OCI-LY7 (cell line): ENCODE measurements around the gene ITGA2. TPM values are rescaled to one million over a fixed set of nuclear protein-coding genes. Genes with fewer than 3 reads are reported as not detected.

Experiments
- Bru-seq: library from RNA; stranded (reverse); fragments of 400-500 nt; gene quantifications from one replicate; lab custom pipeline; 2021; lab: Mats Ljungman, UMichigan
- BruChase-seq, 2 experiments: library from RNA; stranded (reverse); fragments of 400-500 nt; gene quantifications; one replicate each; lab custom pipeline; 2021; lab: Mats Ljungman, UMichigan
- BruUV-seq: library from RNA; stranded (reverse); fragments of 400-500 nt; replicated peaks from 2 replicates; lab custom pipeline; 2021; lab: Mats Ljungman, UMichigan
- CTCF ChIA-PET: fragments of 300-600 bp; sonication (Branson Sonifier 250); formaldehyde crosslinking; loops from one replicate; lab custom pipeline; 2022; ENCODE audit warnings: antibody characterized with exemption; ENCODE audit not compliant: unreplicated experiment; lab: Charles Lee
- POLR2A ChIA-PET: fragments of 300-600 bp; sonication (Branson Sonifier 250); formaldehyde crosslinking; loops from one replicate; lab custom pipeline; 2022; ENCODE audit warnings: antibody characterized with exemption; lab: Charles Lee
- DNase-seq: peaks from one replicate; pipeline ENCODE4 v3.0.0-alpha.2; 2015; ENCODE audit warnings: low spot score
- H2AFZ ChIP-seq: fragments of 200-600 bp; sonication (generic), shearing (Covaris generic); 2 replicates; pipeline ENCODE4 v1.6.1; 2014; ENCODE audit warnings: mild to moderate bottlenecking, antibody characterized with exemption, low read length, moderate library complexity
- H3K27ac ChIP-seq: fragments of 200-600 bp; sonication (generic); 2 replicates; pipeline ENCODE4 v1.5.1; 2014; ENCODE audit warnings: mixed run types, low read depth, mild to moderate bottlenecking, moderate library complexity, low read length, inconsistent platforms; ENCODE audit not compliant: poor library complexity, severe bottlenecking
- H3K36me3 ChIP-seq: fragments of 200-600 bp; sonication (generic); 2 replicates; pipeline ENCODE4 v1.6.1; 2014; ENCODE audit warnings: mild to moderate bottlenecking, antibody characterized with exemption, low read length, moderate library complexity, mixed read lengths; ENCODE audit not compliant: insufficient read depth
- H3K4me1 ChIP-seq: fragments of 200-600 bp; sonication (generic); 2 replicates; pipeline ENCODE4 v1.5.1; 2014; ENCODE audit warnings: mild to moderate bottlenecking, low read length; ENCODE audit not compliant: insufficient read depth, poor library complexity, severe bottlenecking
- H3K4me2 ChIP-seq: fragments of 200-600 bp; sonication (generic); 2 replicates; pipeline ENCODE4 v1.6.1; 2014; ENCODE audit warnings: mild to moderate bottlenecking, low read length
- H3K4me3 ChIP-seq: fragments of 200-600 bp; sonication (generic); 2 replicates; pipeline ENCODE4 v1.5.1; 2014; ENCODE audit warnings: mild to moderate bottlenecking, low read depth, low read length; ENCODE audit not compliant: poor library complexity, severe bottlenecking
- H3K79me2 ChIP-seq: fragments of 200-600 bp; sonication (generic); 2 replicates; pipeline ENCODE4 v1.6.1; 2016; ENCODE audit warnings: low read depth, mild to moderate bottlenecking, low read length, moderate library complexity, mixed read lengths; ENCODE audit not compliant: insufficient read depth
- H3K9me2 ChIP-seq: fragments of 200-600 bp; sonication (generic); 2 replicates; pipeline ENCODE4 v1.6.1; 2016; ENCODE audit warnings: mild to moderate bottlenecking, low read length, mixed read lengths; ENCODE audit not compliant: insufficient read depth
- H3K9me3 ChIP-seq: fragments of 200-600 bp; sonication (generic); 2 replicates; pipeline ENCODE4 v1.6.1; 2014; ENCODE audit warnings: mild to moderate bottlenecking, mixed run types, low read length, mixed read lengths
- H4K20me1 ChIP-seq: fragments of 200-600 bp; sonication (generic); 2 replicates; pipeline ENCODE4 v1.6.1; 2014; ENCODE audit warnings: mild to moderate bottlenecking, antibody characterized with exemption, low read length, moderate library complexity, mixed read lengths; ENCODE audit not compliant: insufficient read depth
- CTCF ChIP-seq: fragments of 200-600 bp; sonication (generic); conservative IDR thresholded peaks from 2 replicates; pipeline ENCODE4 v1.5.1; 2014; ENCODE audit warnings: mild to moderate bottlenecking, antibody characterized with exemption, low read length, moderate library complexity, mixed read lengths
- EZH2phosphoT487 ChIP-seq: fragments of 200-600 bp; sonication (generic); IDR thresholded peaks from 2 replicates; pipeline ENCODE4 v1.6.1; 2018; ENCODE audit warnings: low read depth, borderline replicate concordance, mild to moderate bottlenecking, mixed run types, antibody characterized with exemption, low read length, moderate library complexity, mixed read lengths
- intact Hi-C: fragments of 100-400 bp; cut with micrococcal nuclease; formaldehyde crosslinking; loops from one replicate; pipeline ENCODE4 v1.10.0; 2022; ENCODE audit not compliant: unreplicated experiment
- long read RNA-seq: library from polyadenylated mRNA; stranded (forward); transcript quantifications from one replicate; pipeline ENCODE4 v2.0.0, GENCODE V29; 2022
- total RNA-seq, 2 experiments: library from RNA; depleted of rRNA in 1 of 2; stranded (reverse); fragments of >200 nt in 1 of 2; shearing (Covaris generic) in 1 of 2; gene quantifications; 2 replicates each; pipeline ENCODE4 v1.2.3, GENCODE V29; 2014 to 2022

ITGA2 gene
- not detected in 2 replicates for total RNA-seq (2014; rRNA removed; shearing (Covaris generic))
- total RNA-seq (2022), result 0.09 TPM in 1 of 2 replicates, not detected in the other
- Bru-seq, nascent RNA, result percentile 12 among the genes with signal in this experiment
- percentile 9 among the genes with signal in this experiment for BruChase-seq, experiment 1, labeled RNA remaining after a 6-hour chase
- percentile 9 among the genes with signal in this experiment for BruChase-seq, experiment 2, labeled RNA remaining after a 2-hour chase
- long read RNA-seq, result 0 reads

GRCh38 chr5:52989025-52989780, at the start of gene ITGA2:
TSS of gene ITGA2 (plus strand) at chr5:52989352. CDS start at chr5:52989469, 117 bp downstream.
- H3K4me3 ChIP-seq, result no peak within 1 kb of the TSS
- no peaks in the 10 kb centered on the region for H3K9me3 ChIP-seq
- H3K27ac ChIP-seq, result no peak within 1 kb of the TSS
- no peaks in the 10 kb centered on the region for H3K79me2 ChIP-seq
- no peak within 1 kb of the TSS for H2AFZ ChIP-seq
- H4K20me1 ChIP-seq, result no peaks in the 10 kb centered on the region
- no peaks in the 10 kb centered on the region for H3K36me3 ChIP-seq
- no peaks in the 10 kb centered on the region for H3K9me2 ChIP-seq
- no TSS peak for BruUV-seq
- TF ChIP-seq EZH2phosphoT487 (no peak), CTCF (no peak)
- ChIA-PET POLR2A (no interaction called here), CTCF (no interaction called here)
- DNase-seq, result no peak
- intact Hi-C loops, result no loop called here
- H3K4me2 ChIP-seq, result no peak within 1 kb of the TSS; the same call in 1 of the 2 replicates
- H3K4me1 ChIP-seq, result no peaks in the 10 kb centered on the region

GRCh38 chr5:52943285-52943684, 45.9 kb upstream of the ITGA2 start:
- H2AFZ ChIP-seq, result no peak overlapping the region
- TF ChIP-seq EZH2phosphoT487 (no peak), CTCF (peak; percentile 42; the same call in 1 of the 2 replicates)
- intact Hi-C loops, result no loop called here
- POLR2A ChIA-PET, result no interaction called here
- no peak overlapping the region for H3K4me3 ChIP-seq
- H3K4me1 ChIP-seq, result no peaks in the 10 kb centered on the region
- CTCF ChIA-PET, result no interaction called here
- H3K79me2 ChIP-seq, result no peaks in the 10 kb centered on the region
- DNase-seq, result peak; percentile 4
- no peak overlapping the region for H3K4me2 ChIP-seq
- no peaks in the 10 kb centered on the region for H3K9me2 ChIP-seq
- no peaks in the 10 kb centered on the region for H3K36me3 ChIP-seq
- H3K9me3 ChIP-seq, result no peaks in the 10 kb centered on the region
- H3K27ac ChIP-seq, result no peak overlapping the region
- no TSS peak for BruUV-seq
- H4K20me1 ChIP-seq, result no peaks in the 10 kb centered on the region
